Iris pigment epithelial cell (primary cell): ENCODE data around the gene FXYD7.
"Not testable (repeated sequence)": the region's sequence is repeated elsewhere in the genome, so short reads cannot be mapped to it uniquely, and the experiment has no call there.

Experiments
- DNase-seq: peaks from one replicate; pipeline ENCODE4 v3.0.0-alpha.2; 2011; ENCODE audit warnings: low read depth

The FXYD7 gene

GRCh38 chr19:35144600-35145436 lies 1.8 kb downstream of the FXYD7 start:
- no peak for DNase-seq

DNA sequence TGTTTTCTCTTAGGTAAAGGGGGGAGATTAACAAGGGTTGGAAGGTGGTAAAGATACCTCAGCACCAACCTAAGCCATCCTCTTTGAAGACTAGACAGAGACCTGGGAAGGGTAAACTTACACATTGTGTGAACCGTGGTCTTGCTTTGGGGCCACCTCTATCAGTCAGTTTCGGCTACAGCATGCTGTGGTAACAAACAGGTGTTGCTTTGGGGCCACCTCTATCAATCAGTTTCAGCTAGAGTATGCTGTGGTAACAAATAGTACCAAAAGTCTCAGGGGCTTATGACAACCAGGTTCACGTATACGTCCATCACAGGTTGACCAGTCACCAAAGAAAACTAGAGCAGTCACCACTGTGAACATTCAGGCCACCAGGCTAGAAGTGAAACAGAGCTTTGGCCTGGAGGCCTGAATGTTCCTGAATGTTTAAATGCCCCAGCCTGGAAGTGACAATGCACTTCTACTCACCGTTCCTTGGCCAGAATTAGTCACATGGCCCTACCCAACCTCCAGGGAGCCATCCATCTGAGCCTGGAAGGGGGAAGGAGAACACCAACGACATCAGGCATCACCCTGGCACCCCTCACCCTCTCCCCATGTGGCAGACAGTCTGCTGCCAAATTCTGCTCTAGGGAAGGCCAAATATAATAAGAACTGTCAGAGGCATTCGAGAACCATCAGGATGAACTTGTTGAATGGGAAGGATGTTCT lies 3.8 kb downstream of the FXYD7 start:
- DNase-seq = no peak

DNA sequence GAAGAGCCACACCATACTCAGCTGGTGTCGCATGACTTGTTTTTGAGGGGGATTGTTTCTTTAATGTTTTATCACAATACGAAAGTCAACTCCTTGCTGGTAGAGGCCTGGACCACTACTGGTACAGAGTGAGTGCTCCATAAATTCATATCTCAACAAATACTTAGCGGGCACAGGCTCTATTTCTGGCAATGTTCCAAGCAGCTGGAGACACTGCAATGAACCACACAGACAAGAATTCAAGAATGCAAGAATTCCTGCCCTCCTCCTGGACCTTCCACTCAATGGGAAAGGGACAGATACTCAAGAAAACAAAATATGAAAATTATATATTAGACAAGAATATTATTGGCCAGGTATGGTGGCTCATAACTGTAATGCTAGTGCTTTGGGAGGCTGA lies 6.4 kb downstream of the FXYD7 start:
- DNase-seq = no peak

- DNase-seq = no peak
Measured at GRCh38 chr19:35150445-35150844, 7.4 kb downstream of the FXYD7 start.

DNA sequence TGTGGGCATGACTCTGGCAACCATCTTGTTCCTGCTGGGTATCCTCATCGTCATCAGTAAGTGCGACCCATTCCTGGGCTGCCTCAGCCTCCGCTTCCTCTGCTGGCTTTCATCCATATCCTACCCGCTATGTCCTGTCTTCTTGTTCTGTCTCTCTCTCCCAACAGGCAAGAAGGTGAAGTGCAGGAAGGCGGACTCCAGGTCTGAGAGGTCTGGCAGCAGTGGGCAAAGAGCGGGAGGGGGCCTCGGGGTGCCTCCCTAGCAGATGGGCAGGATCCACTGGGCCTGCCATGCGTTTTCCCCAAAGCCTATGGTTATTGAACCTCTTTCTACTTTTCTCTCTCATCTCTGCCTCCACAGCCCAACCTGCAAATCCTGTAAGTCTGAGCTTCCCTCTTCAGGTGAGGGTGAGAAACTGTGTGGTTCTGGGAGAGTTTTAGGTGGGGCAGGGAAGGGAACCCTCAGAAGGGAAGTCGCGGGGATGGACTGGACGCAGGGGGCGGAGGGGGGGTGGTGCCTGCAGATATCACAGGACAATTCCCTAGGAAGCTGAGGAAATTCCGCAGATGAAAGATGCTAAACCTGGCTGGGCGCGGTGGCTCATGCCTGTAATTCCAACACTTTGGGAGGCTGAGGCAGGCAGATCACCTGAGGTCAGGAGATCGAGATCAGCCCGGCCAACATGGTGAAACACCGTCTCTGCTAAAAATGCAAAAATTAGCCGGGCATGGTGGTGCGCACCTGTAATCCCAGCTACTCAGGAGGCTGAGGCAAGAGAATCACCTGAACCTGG lies 8.4 kb downstream of the FXYD7 start:
- DNase-seq = no peak

DNA sequence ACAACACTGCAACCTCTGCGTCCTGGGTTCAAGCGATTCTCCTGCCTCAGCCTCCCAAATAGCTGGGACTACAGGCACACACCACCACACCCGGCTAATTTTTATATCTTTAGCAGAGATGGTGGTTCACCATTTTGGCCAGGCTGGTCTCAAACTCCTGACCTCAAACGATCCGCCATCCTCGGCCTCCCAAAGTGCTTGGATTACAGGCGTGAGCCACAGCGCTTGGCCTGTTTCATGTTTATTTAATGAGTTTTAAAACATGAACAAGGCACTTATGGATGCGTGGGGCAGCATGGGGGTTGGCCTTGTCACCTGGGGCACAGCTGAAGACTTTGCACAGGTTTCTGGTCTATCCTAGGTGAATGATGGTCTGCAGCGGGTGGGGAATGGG lies 10.1 kb downstream of the FXYD7 start:
- DNase-seq = not testable (repeated sequence)

- peak; percentile 40 for DNase-seq
Measured at GRCh38 chr19:35153701-35154524, 10.9 kb downstream of the FXYD7 start.

DNA sequence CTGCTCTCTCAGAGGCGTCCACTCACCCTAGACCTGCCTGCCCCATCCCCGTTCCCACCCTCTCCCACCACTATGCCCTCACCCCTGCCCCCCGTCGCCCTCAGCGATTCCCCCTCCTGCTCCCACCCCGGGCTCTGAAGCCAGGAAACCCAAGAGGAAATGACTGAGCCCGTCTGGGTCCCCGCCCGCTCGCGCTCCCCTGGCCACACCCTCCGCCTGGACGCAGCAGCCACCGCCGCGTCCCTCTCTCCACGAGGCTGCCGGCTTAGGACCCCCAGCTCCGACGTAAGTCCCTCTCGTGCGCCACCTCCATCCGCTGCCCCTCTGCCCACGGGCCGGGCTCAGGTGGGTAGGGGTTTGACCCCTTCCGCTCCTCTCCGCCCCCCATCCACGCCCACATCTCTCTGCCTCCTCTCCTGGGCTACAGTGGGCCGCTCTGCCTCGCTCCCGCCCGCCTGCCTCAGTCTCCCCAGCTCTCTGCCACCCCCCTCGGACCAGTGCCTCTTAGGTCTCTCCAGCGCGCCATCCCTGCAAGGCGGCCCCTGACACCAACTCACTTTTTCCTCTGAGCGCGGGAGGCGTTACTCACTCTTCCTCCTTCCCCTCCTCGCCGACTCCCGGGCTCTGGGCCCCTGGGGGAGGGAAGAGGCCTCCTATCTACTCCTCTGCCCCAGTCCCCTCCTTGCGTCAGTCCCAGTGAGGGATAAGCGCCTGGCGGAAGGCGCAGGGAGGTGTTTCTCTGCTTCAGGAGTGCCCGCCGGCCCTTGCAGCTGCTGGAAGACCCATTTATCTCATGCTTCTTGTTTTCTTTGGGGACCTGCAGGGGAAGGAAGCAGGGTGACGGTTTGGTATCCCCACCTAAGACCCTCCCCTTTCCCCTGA lies 11.7 kb downstream of the FXYD7 start, which contains the start of gene FXYD5:
TSS of gene FXYD5 (plus strand) at position 211 of the 882 bp plus-strand sequence. CDS start 816 bp downstream, outside the sequence.
- peak; percentile 84 for DNase-seq

DNA sequence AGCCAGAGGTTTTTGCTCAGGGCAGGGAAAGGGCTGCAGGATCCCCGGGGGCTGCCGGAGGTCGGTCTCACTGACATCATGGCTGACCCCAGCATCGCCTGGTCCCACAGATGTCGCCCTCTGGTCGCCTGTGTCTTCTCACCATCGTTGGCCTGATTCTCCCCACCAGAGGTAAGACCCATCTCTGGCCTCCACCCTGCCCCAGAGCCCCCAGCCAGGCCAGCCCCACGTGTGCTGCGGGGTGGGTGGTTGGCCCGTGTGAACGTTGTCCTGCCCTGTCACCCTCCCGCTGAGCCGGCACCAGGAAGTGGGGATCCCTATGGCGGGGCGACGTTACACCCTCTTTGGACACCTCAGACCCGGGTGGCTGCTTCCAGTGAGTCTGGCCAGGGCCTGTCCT lies 12.4 kb downstream of the FXYD7 start:
- no peak for DNase-seq

DNA sequence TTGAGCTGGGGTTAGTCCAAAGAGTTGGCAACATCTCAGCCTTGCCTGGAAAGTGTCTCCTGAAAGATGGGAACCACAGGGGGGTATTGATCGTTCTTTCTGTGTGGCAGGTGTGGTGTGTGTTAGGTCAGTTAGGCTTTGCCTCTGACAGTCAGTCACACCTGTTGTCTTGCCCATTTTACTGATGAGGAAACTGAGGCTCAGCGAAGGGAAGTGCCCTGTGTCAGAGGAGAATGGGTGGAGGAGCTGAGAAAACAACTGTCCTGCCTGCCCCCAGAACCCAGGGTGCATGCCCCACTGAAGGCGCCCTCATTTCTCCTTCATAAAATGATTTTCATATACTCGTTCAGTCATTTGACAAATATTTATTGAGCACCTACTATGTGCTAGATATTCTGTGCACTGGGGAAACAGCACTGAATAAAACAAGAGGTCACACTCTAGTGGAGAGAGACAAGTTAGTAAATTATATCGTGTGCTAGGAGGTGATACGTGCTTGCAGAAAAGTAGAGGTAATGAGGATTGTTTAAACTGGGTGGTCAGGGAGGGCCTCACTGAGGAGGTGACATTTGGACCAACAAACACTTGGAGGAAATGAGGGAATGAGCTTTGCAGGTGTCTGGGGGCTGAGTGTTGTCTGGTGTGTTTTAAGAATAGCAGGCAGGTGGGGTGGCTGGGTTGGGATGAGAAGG lies 13.1 kb downstream of the FXYD7 start:
- no peak for DNase-seq

- DNase-seq = no peak
Measured at GRCh38 chr19:35156673-35157014, 13.6 kb downstream of the FXYD7 start.

- DNase-seq = no peak
Measured at GRCh38 chr19:35157431-35157830, 14.4 kb downstream of the FXYD7 start.

- DNase-seq = no peak
Measured at GRCh38 chr19:35159606-35160005, 16.6 kb downstream of the FXYD7 start.

- DNase-seq = no peak
Measured at GRCh38 chr19:35160629-35161433, 17.8 kb downstream of the FXYD7 start.

GRCh38 chr19:35161434-35161743 lies 18.3 kb downstream of the FXYD7 start:
- DNase-seq = no peak

- peak; percentile 55 for DNase-seq
Measured at GRCh38 chr19:35162471-35163326, 19.6 kb downstream of the FXYD7 start.

DNA sequence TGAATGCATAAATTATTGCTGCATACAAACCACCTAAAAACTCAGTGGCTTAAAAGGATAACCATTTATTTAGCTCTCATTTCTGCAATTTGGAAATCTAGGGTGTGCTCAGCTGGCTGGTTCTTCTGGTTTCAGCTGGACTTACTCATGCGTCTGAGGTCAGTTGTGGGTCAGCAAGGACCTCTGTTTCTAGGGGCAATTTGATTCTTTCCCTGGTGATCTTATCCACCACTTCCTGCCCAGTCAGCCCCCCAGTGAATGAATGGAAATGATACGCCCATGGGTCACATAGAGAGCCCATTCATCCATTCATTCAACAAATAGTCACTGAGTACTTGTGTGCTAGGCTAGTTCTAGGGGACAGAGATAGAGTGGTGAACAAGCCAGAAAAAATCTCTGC lies 21.4 kb downstream of the FXYD7 start:
- DNase-seq = no peak
